K562 (cell line): ENCODE data around the gene FBXL13. TPM values are rescaled to one million over a fixed set of nuclear protein-coding genes. Genes with fewer than 3 reads are reported as not detected.

ENCODE experiments used
- ARID3A ChIP-seq: IDR thresholded peaks from 2 replicates; pipeline ENCODE4 v1.6.1; 2012; ENCODE audit warnings: low read depth, low read length, improper control_type of control experiment, borderline replicate concordance
- CREB1 ChIP-seq, 2 experiments: sonication (generic) in 1 of 2; formaldehyde crosslinking in 1 of 2; IDR thresholded peaks; 2 replicates each; pipeline versions ENCODE4 v1.6.1 to v1.8.0; 2012 to 2022; ENCODE audit warnings: inconsistent platforms in 1 of 2, mild to moderate bottlenecking in 1 of 2, missing genetic modification reagents in 1 of 2, moderate library complexity in 1 of 2
- ETV5 ChIP-seq: sonication (generic); formaldehyde crosslinking; IDR thresholded peaks from 2 replicates; pipeline ENCODE4 v1.4.0; 2020; ENCODE audit warnings: low read depth, mild to moderate bottlenecking, missing genetic modification reagents
- FOXK2 ChIP-seq, 2 experiments: fragments of 450-650 bp; IDR thresholded peaks in 1 of 2; conservative IDR thresholded peaks in 1 of 2; 2 replicates each; pipeline ENCODE4 v1.6.1; 2016; ENCODE audit warnings: low read depth in 2 of 2, mild to moderate bottlenecking in 1 of 2
- HDAC3 ChIP-seq: fragments of 450-650 bp; IDR thresholded peaks from 2 replicates; pipeline ENCODE4 v1.6.1; 2018; ENCODE audit warnings: borderline replicate concordance, mild to moderate bottlenecking, moderate library complexity; ENCODE audit not compliant: partially characterized antibody
- KLF1 ChIP-seq: fragments of 450-650 bp; IDR thresholded peaks from 2 replicates; pipeline ENCODE4 v1.6.1; 2016; ENCODE audit warnings: missing genetic modification characterization, missing compliant biosample characterization
- MCM3 ChIP-seq: fragments of 450-650 bp; IDR thresholded peaks from 2 replicates; pipeline ENCODE4 v1.6.1; 2016
- SAP30 ChIP-seq: fragments of 200-600 bp; sonication (generic); IDR thresholded peaks from 2 replicates; pipeline ENCODE4 v1.6.1; 2012; ENCODE audit warnings: borderline replicate concordance, low read depth, mild to moderate bottlenecking, moderate library complexity, low read length, control low read depth, inconsistent platforms; ENCODE audit not compliant: insufficient read depth, poor library complexity, severe bottlenecking
- SMARCE1 ChIP-seq: fragments of 450-650 bp; IDR thresholded peaks from 2 replicates; pipeline ENCODE4 v1.7.1; 2016; ENCODE audit warnings: mild to moderate bottlenecking
- SOX6 ChIP-seq: fragments of 450-650 bp; IDR thresholded peaks from 2 replicates; pipeline ENCODE4 v1.6.1; 2014; ENCODE audit warnings: mild to moderate bottlenecking
- TEAD2 ChIP-seq: fragments of 450-650 bp; IDR thresholded peaks from 2 replicates; pipeline ENCODE4 v1.6.1; 2016; ENCODE audit warnings: missing genetic modification characterization, control low read depth, missing compliant biosample characterization
- ZKSCAN1 ChIP-seq: fragments of 150-350 bp; IDR thresholded peaks from 2 replicates; pipeline ENCODE4 v1.6.1; 2016; ENCODE audit warnings: low read depth, low read length
- ZKSCAN8 ChIP-seq: fragments of 200-800 bp; sonication (Bioruptor generic); IDR thresholded peaks from 2 replicates; pipeline ENCODE4 v1.6.1; 2016; ENCODE audit warnings: missing genetic modification characterization, missing compliant biosample characterization
- ZNF12 ChIP-seq: sonication (generic); formaldehyde crosslinking; IDR thresholded peaks from 2 replicates; pipeline ENCODE4 v1.4.0; 2020; ENCODE audit warnings: mild to moderate bottlenecking, missing genetic modification reagents
- polyA plus RNA-seq, 8 experiments: library from polyadenylated mRNA; depleted of rRNA in 4 of 8; stranded (reverse) in 5 of 8; unstranded in 3 of 8; fragments of >200 nt; fragmentation: Nextera tagmentation in 2 of 8; fragmentation: Illumina TruSeq in 1 of 8; extraction: Ambion mirVana in 2 of 8; extraction: Trizol in 1 of 8; gene quantifications; 2 replicates each; pipeline versions ENCODE4 v1.2.1 to v1.2.3, GENCODE V29; 2011 to 2014; ENCODE audit warnings: inconsistent platforms in 1 of 8, missing spikeins in 1 of 8
- total RNA-seq, 7 experiments: library from RNA; depleted of rRNA in 6 of 7; stranded (reverse); fragments of >200 nt in 6 of 7; fragmentation: Illumina TruSeq in 2 of 7; extraction: Trizol in 2 of 7; gene quantifications; 2 replicates each; pipeline versions ENCODE4 v1.2.1 to v1.2.3, GENCODE V29; 2011 to 2021; ENCODE audit warnings: low replicate concordance in 1 of 7
- TF ChIP-seq, protein P1 (sequence below): sonication (generic); formaldehyde crosslinking; IDR thresholded peaks from 2 replicates; pipeline ENCODE4 v1.8.0; 2023; ENCODE audit warnings: mild to moderate bottlenecking, missing genetic modification reagents
- TF ChIP-seq, protein P2 (sequence below): fragments of 250-450 bp; sonication (Bioruptor Pico); IDR thresholded peaks from 2 replicates; pipeline ENCODE4 v1.4.0; 2020

The FBXL13 gene
- total and polyA plus RNA-seq, 9 of the 15 experiments (the other 6 are each of a cell fraction or from before 2014, with no cell fraction given) = 16.3 to 55.0 (median 25.4) TPM

DNA sequence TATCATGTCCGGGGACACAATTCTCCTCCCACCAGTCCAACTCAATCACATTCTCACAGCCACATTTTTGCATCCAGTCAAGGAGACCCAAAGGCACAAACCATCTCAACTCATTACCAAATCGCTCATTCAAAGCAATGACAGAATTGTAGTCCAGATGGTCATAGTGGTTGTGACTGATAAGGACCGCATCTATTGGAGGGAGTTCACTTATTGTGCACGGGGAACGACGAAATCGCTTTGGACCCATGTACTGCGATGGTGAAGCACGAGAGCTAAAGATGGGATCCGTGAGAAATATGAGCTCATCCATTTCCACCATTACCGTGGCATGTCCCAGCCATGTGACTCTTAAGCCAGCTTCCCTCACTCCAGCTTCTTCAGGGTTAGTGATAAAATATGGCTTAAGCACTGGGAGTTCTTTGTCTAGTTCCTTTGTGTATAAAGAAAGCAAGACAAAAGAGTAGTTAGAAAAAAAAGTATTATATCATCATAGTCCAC is 45.2 kb upstream of the FBXL13 start (continued):
- TF ChIP-seq CREB1 (IDR thresholded peaks at IDR 0.05) (peak; percentile 80; the same call in 1 of the 2 replicates), CREB1 (CRISPR knock-in tag; IDR thresholded peaks at IDR 0.05) (peak; percentile 69; the same call in 1 of the 2 replicates), KLF1 (tag) (0 out of 2 replicates have a peak, but pooled peaks have one; percentile 49), MCM3 (no peak), ARID3A (peak; percentile 88), SAP30 (no peak), ZKSCAN8 (CRISPR knock-in tag) (peak; percentile 82), ETV5 (CRISPR knock-in tag) (peak; percentile 84), ZNF12 (CRISPR knock-in tag) (peak; percentile 75; the same call in 1 of the 2 replicates), HDAC3 (peak; percentile 92), TEAD2 (tag) (peak; percentile 72; the same call in 1 of the 2 replicates), ZKSCAN1 (peak; percentile 71), SOX6 (peak; percentile 99), SMARCE1 (peak; percentile 96), FOXK2 (conservative IDR thresholded peaks at IDR 0.05 in 1 of 2, IDR thresholded peaks at IDR 0.05 in 1 of 2; ENCODE audit: low read depth in 2 of 2) (peak; percentile 74 to 77)
- TF ChIP-seq, protein P1, sequence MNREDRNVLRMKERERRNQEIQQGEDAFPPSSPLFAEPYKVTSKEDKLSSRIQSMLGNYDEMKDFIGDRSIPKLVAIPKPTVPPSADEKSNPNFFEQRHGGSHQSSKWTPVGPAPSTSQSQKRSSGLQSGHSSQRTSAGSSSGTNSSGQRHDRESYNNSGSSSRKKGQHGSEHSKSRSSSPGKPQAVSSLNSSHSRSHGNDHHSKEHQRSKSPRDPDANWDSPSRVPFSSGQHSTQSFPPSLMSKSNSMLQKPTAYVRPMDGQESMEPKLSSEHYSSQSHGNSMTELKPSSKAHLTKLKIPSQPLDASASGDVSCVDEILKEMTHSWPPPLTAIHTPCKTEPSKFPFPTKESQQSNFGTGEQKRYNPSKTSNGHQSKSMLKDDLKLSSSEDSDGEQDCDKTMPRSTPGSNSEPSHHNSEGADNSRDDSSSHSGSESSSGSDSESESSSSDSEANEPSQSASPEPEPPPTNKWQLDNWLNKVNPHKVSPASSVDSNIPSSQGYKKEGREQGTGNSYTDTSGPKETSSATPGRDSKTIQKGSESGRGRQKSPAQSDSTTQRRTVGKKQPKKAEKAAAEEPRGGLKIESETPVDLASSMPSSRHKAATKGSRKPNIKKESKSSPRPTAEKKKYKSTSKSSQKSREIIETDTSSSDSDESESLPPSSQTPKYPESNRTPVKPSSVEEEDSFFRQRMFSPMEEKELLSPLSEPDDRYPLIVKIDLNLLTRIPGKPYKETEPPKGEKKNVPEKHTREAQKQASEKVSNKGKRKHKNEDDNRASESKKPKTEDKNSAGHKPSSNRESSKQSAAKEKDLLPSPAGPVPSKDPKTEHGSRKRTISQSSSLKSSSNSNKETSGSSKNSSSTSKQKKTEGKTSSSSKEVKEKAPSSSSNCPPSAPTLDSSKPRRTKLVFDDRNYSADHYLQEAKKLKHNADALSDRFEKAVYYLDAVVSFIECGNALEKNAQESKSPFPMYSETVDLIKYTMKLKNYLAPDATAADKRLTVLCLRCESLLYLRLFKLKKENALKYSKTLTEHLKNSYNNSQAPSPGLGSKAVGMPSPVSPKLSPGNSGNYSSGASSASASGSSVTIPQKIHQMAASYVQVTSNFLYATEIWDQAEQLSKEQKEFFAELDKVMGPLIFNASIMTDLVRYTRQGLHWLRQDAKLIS (CRISPR knock-in tag) = peak; percentile 47; the same call in 1 of the 2 replicates
- TF ChIP-seq, protein P2, sequence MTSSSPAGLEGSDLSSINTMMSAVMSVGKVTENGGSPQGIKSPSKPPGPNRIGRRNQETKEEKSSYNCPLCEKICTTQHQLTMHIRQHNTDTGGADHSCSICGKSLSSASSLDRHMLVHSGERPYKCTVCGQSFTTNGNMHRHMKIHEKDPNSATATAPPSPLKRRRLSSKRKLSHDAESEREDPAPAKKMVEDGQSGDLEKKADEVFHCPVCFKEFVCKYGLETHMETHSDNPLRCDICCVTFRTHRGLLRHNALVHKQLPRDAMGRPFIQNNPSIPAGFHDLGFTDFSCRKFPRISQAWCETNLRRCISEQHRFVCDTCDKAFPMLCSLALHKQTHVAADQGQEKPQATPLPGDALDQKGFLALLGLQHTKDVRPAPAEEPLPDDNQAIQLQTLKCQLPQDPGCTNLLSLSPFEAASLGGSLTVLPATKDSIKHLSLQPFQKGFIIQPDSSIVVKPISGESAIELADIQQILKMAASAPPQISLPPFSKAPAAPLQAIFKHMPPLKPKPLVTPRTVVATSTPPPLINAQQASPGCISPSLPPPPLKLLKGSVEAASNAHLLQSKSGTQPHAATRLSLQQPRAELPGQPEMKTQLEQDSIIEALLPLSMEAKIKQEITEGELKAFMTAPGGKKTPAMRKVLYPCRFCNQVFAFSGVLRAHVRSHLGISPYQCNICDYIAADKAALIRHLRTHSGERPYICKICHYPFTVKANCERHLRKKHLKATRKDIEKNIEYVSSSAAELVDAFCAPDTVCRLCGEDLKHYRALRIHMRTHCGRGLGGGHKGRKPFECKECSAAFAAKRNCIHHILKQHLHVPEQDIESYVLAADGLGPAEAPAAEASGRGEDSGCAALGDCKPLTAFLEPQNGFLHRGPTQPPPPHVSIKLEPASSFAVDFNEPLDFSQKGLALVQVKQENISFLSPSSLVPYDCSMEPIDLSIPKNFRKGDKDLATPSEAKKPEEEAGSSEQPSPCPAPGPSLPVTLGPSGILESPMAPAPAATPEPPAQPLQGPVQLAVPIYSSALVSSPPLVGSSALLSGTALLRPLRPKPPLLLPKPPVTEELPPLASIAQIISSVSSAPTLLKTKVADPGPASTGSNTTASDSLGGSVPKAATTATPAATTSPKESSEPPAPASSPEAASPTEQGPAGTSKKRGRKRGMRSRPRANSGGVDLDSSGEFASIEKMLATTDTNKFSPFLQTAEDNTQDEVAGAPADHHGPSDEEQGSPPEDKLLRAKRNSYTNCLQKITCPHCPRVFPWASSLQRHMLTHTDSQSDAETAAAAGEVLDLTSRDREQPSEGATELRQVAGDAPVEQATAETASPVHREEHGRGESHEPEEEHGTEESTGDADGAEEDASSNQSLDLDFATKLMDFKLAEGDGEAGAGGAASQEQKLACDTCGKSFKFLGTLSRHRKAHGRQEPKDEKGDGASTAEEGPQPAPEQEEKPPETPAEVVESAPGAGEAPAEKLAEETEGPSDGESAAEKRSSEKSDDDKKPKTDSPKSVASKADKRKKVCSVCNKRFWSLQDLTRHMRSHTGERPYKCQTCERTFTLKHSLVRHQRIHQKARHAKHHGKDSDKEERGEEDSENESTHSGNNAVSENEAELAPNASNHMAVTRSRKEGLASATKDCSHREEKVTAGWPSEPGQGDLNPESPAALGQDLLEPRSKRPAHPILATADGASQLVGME = 0 out of 2 replicates have a peak, but pooled peaks have one; percentile 73
